Astrocyte of the cerebellum (primary cell): Measurements from ENCODE around the gene SLC35F3.
A peak's percentile ranks its signal among the peaks of the same experiment; 100 is the strongest.

Experiments
- DNase-seq: peaks from one replicate; pipeline ENCODE4 v3.0.0-alpha.2; 2011; ENCODE audit warnings: low read depth
- H3K4me3 ChIP-seq: 2 replicates; pipeline ENCODE4 v1.5.1; 2011; ENCODE audit warnings: mild to moderate bottlenecking, low read depth, low read length, moderate library complexity
- in situ Hi-C: cut with HindIII; loops from 2 replicates; pipeline ENCODE4 v1.10.0; 2017; ENCODE audit warnings: low sequenced_read_pairs
- TF ChIP-seq, protein P1 (sequence below): IDR thresholded peaks from 2 replicates; pipeline ENCODE4 v1.5.1; 2012; ENCODE audit warnings: low read length, low read depth, moderate library complexity, mild to moderate bottlenecking; ENCODE audit errors: missing control alignments

The SLC35F3 gene

DNA sequence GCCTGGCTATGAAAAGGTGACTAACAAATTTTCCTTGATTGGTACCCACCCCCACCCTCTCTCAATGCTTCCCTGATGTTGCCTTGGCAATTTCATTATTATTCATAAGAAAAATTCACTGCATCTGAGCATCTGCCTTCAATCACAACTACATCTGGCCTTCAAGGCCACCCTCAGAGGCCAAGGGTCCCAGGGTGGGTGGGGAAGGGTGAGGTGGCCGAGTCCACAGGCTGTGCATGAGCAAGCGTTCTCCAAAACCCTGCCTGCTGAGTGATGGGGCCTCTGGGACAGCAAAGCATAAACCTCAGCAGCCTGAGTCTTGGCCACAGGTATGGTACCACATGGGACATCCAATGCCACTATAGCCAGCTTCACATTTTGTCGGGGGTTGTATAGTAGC, 198.7 kb downstream of the SLC35F3 start:
- no peak overlapping the region for H3K4me3 ChIP-seq
- in situ Hi-C loops: no loop called here
- TF ChIP-seq, protein P1, sequence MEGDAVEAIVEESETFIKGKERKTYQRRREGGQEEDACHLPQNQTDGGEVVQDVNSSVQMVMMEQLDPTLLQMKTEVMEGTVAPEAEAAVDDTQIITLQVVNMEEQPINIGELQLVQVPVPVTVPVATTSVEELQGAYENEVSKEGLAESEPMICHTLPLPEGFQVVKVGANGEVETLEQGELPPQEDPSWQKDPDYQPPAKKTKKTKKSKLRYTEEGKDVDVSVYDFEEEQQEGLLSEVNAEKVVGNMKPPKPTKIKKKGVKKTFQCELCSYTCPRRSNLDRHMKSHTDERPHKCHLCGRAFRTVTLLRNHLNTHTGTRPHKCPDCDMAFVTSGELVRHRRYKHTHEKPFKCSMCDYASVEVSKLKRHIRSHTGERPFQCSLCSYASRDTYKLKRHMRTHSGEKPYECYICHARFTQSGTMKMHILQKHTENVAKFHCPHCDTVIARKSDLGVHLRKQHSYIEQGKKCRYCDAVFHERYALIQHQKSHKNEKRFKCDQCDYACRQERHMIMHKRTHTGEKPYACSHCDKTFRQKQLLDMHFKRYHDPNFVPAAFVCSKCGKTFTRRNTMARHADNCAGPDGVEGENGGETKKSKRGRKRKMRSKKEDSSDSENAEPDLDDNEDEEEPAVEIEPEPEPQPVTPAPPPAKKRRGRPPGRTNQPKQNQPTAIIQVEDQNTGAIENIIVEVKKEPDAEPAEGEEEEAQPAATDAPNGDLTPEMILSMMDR: no peak
- no peak for DNase-seq

DNA sequence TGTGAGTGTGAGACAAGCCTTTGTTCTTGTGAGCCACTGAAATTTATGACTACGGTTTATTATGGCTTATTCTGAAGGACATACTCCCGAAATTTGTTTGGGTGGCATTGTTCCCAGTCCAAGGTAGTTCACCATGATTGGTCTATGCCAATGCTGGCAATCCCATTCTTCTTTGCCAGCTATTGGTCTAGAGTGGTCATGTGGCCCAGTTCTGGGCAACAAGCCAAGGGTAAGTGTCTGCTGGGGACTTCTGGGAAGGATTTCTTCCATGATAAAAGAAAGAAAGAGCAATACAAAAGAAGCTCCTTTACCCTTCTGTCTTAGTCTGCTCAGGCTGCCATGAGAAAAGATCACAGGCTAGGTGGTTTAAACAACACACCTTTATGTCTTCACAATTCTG, 201.6 kb downstream of the SLC35F3 start:
- H3K4me3 ChIP-seq: no peak overlapping the region
- in situ Hi-C loops: no loop called here
- DNase-seq: no peak
- TF ChIP-seq, protein P1: no peak

DNA sequence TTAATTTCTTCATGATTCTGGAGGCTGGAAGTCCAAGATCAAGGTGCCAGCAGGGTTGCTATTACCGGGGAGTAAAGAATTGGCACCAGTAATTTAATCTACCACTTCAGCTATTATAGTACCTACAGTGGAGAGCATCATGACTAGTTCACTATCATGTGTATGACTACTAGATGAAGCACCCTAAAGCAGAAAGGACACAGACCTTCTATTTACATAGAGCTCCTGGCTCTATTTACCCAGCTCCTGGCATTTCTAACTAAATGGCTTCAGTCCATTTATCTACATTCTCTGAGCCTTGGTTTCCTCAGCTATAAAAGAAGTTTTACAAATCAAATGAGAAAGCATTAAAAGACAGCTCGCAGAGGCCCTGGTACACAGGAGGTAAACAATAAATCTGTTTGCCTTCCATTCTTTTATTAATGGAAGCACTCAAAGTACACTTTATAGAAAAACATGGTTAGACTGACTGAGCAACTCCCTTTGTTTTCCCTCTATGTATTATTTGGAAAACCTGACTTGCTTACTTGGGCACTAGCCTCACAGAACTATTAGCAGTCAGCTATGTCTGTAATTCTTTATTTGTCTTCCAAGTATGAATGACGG, 203.0 kb downstream of the SLC35F3 start:
- TF ChIP-seq, protein P1: no peak
- in situ Hi-C loops: no loop called here
- DNase-seq: no peak
- H3K4me3 ChIP-seq: no peak overlapping the region

DNA sequence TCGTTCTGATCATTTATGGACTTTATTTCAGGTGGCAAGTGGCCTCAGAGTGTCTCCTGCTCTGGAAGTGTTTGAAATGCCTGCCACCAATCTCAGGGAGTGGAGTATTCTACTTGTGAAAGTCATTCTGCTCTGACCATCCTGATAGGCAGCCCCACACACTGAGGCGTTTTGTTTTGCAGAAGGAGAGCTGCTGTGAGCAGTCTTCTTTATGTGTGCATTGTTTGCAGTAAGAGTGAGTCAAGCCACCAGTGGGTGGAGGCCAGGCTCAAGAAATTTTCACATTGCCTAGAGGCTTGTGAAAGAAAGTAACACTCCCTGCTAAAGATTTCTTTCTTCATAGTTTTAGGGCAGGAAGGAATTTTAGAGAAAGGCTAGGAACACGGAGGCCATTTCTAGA, 204.4 kb downstream of the SLC35F3 start:
- in situ Hi-C loops: no loop called here
- no peak overlapping the region for H3K4me3 ChIP-seq

DNA sequence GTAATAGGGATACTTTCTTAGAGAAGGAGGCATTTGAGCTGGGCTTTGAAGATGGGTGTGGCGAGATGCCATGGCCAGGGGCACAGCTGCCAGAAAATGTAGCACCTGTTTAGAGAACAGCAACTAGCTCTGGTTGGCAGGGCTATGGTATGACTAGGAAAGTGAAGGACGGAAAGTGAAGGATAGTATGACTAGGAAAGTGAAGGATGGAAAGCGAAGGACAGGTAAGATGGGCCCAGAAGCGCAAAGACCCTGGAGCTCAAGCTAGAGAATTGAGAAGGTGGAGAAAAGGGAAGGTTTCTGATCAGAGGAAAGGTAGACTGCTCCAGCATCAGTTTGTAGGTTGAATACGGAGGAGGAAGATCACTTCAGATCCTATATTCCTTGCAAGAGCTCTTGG, 205.4 kb downstream of the SLC35F3 start:
- in situ Hi-C loops: no loop called here
- TF ChIP-seq, protein P1: no peak
- H3K4me3 ChIP-seq: no peak overlapping the region
- no peak for DNase-seq

More for the DNA sequence above, 204.4 kb downstream of the SLC35F3 start:
- DNase-seq: no peak
- TF ChIP-seq, protein P1: no peak

DNA sequence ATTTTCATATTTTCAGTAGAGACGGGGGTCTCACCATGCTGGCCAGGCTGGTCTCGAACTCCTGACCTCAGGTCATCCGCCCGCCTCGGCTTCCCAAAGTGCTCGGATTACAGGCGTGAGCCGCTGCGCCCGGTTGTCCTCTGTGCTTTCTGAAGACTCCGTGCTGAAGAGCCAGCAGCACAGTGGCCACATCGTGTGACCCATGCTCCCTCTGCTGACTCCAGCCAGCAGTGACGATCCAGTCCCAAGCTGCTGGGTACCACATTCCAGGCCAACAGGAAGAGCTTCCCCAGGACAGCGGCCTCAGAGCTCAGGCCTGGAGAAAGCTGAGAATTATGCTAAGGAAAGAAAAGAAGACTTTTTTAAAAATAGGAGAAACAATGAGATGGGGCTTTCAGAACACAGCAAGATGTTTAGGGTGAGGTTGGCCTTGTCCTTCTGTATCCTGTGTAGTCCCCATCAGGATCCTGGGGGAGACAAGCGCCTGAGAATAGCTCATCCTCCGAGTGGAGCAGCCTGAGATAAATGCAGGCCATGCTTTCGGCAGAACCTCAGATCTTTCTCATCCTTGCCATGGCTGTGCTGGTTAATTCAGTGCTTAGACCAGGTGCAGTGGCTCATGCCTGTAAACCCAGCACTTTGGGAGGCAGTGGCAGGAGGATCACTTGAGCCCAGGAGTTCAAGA, 207.1 kb downstream of the SLC35F3 start:
- in situ Hi-C loops: no loop called here

More for the DNA sequence above, 207.1 kb downstream of the SLC35F3 start:
- no peak for DNase-seq
- TF ChIP-seq, protein P1: peak; percentile 24
- H3K4me3 ChIP-seq: no peak overlapping the region
